ENCODE measurements around the gene HEBP1. TPM values are rescaled to one million over a fixed set of nuclear protein-coding genes. Genes with fewer than 3 reads are reported as not detected.

HEBP1 gene
- total RNA-seq, 1 experiment from 2014 or later: 22.2 TPM

GRCh38 chr12:12973019-12973418 lies 27.0 kb downstream of the HEBP1 start:
- no peak overlapping the region for H3K27ac ChIP-seq (ENCODE audit: insufficient read length, low read depth, low read length)
- H3K9ac ChIP-seq (ENCODE audit: extremely low read depth, insufficient read length, low read length): no peak overlapping the region
- no peak overlapping the region for H3K4me2 ChIP-seq (ENCODE audit: insufficient read depth, insufficient read length, low read length)
- no peak overlapping the region for H3K56ac ChIP-seq (ENCODE audit: insufficient read length, low read depth, low read length)
- H4K5ac ChIP-seq (ENCODE audit: insufficient read length, low read depth, low read length): no peak overlapping the region
- H2AK5ac ChIP-seq (ENCODE audit: insufficient read length, low read length): no peak overlapping the region
- H3K9me3 ChIP-seq (ENCODE audit: control insufficient read depth, low read depth, low read length): peaks cover 14% of the 10 kb centered on the region
- H3K9me3 Mint-ChIP-seq: peaks cover 10 to 13% of the 10 kb centered on the region in 2 experiments; a peak in 4 of 5 replicates
- no peak for TF ChIP-seq CTCF (conservative IDR thresholded peaks at IDR 0.05)
- no peak overlapping the region for H2AFZ ChIP-seq (ENCODE audit: low read length)
- H3K79me1 ChIP-seq (ENCODE audit: insufficient read depth, low read depth, low read length, poor library complexity, severe bottlenecking): no peaks in the 10 kb centered on the region
- no peak overlapping the region for H2BK5ac ChIP-seq (ENCODE audit: insufficient read length, low read length)
- no peak overlapping the region for H3K14ac ChIP-seq (ENCODE audit: insufficient read depth, low read length)
- no peaks in the 10 kb centered on the region for H3K4me1 Mint-ChIP-seq
- H4K91ac ChIP-seq (ENCODE audit: insufficient read length, low read depth, low read length): no peak overlapping the region
- H3K4ac ChIP-seq (ENCODE audit: low read depth, low read length): no peak overlapping the region
- no peak overlapping the region for H3K18ac ChIP-seq (ENCODE audit: insufficient read length, low read depth, low read length)
- H3K27ac Mint-ChIP-seq: no peak overlapping the region
- no peak overlapping the region for H2BK15ac ChIP-seq (ENCODE audit: low read depth, low read length)
- H2BK20ac ChIP-seq (ENCODE audit: low read depth, low read length, poor library complexity, severe bottlenecking): no peak overlapping the region
- WGBS (ENCODE audit: extremely low coverage, insufficient read length, low lambda C conversion rate): no CpG with 5 or more reads among the region's 2 CpGs
- no peak overlapping the region for H3K23ac ChIP-seq (ENCODE audit: insufficient read length, low read depth, low read length)
- no peak for DNase-seq
- H3K79me2 ChIP-seq (ENCODE audit: insufficient read depth, low read length): no peaks in the 10 kb centered on the region
- no peaks in the 10 kb centered on the region for H3K27me3 ChIP-seq (ENCODE audit: insufficient read depth, low read length)
- H3K23me2 ChIP-seq (ENCODE audit: insufficient read length, low read depth, low read length, poor library complexity, severe bottlenecking): no peaks in the 10 kb centered on the region
- no peak overlapping the region for H2BK120ac ChIP-seq (ENCODE audit: low read depth, low read length, poor library complexity, severe bottlenecking)
- no peaks in the 10 kb centered on the region for H4K20me1 ChIP-seq (ENCODE audit: control insufficient read depth, insufficient read depth, insufficient read length)
- H3K27me3 Mint-ChIP-seq (ENCODE audit: low read depth): no peaks in the 10 kb centered on the region
- H3K36me3 Mint-ChIP-seq (ENCODE audit: insufficient read depth in 1 of 3, low read depth in 3 of 3): peaks cover 35 to 44% (median 41%) of the 10 kb centered on the region in 3 experiments
- no peak overlapping the region for H3K4me3 Mint-ChIP-seq
- no peak overlapping the region for H2BK12ac ChIP-seq (ENCODE audit: insufficient read length, low read depth, low read length)
- no peak overlapping the region for H4K8ac ChIP-seq (replicated peaks; ENCODE audit: insufficient read length, low read depth, low read length)
- no peak overlapping the region for H3T11ph ChIP-seq (ENCODE audit: low read length)
- no peaks in the 10 kb centered on the region for H3K4me1 ChIP-seq (ENCODE audit: insufficient read depth, low read length)

Measured in H9 (cell line).